H9 (cell line): ENCODE results near the gene CHST2. TPM values are rescaled to one million over a fixed set of nuclear protein-coding genes. Genes with fewer than 3 reads are reported as not detected.

Experiments
- DNase-seq: peaks from one replicate; pipeline ENCODE4 v3.0.0-alpha.2; 2017
- H2AFZ ChIP-seq: one replicate; pipeline ENCODE4 v1.6.1; 2013; ENCODE audit warnings: mild to moderate bottlenecking, low read length, control low read depth, moderate library complexity
- H2AK5ac ChIP-seq: 2 replicates; pipeline ENCODE4 v1.6.1; 2013; ENCODE audit warnings: low read length, control low read depth, mixed read lengths; ENCODE audit not compliant: insufficient read length
- H2BK120ac ChIP-seq: one replicate; pipeline ENCODE4 v1.6.1; 2013; ENCODE audit warnings: low read depth, mild to moderate bottlenecking, low read length, control low read depth, inconsistent platforms; ENCODE audit not compliant: poor library complexity, severe bottlenecking
- H2BK12ac ChIP-seq: 2 replicates; pipeline ENCODE4 v1.6.1; 2013; ENCODE audit warnings: low read length, control low read depth, mixed read lengths, low read depth; ENCODE audit not compliant: insufficient read length
- H2BK15ac ChIP-seq: 2 replicates; pipeline ENCODE4 v1.6.1; 2013; ENCODE audit warnings: low read depth, low read length, control low read depth
- H2BK20ac ChIP-seq: one replicate; pipeline ENCODE4 v1.6.1; 2013; ENCODE audit warnings: low read depth, mild to moderate bottlenecking, low read length, control low read depth, inconsistent platforms; ENCODE audit not compliant: poor library complexity, severe bottlenecking
- H2BK5ac ChIP-seq: 2 replicates; pipeline ENCODE4 v1.6.1; 2013; ENCODE audit warnings: low read length, control low read depth, mixed read lengths; ENCODE audit not compliant: insufficient read length
- H3K14ac ChIP-seq: 2 replicates; pipeline ENCODE4 v1.6.1; 2013; ENCODE audit warnings: low read length, control low read depth; ENCODE audit not compliant: insufficient read depth
- H3K18ac ChIP-seq: 2 replicates; pipeline ENCODE4 v1.6.1; 2013; ENCODE audit warnings: low read depth, mild to moderate bottlenecking, mixed read lengths, low read length, control low read depth; ENCODE audit not compliant: insufficient read length
- H3K23ac ChIP-seq: 2 replicates; pipeline ENCODE4 v1.6.1; 2013; ENCODE audit warnings: low read length, control low read depth, mixed read lengths, low read depth; ENCODE audit not compliant: insufficient read length
- H3K23me2 ChIP-seq: 2 replicates; pipeline ENCODE4 v1.6.1; 2013; ENCODE audit warnings: low read depth, mild to moderate bottlenecking, mixed read lengths, low read length, control low read depth; ENCODE audit not compliant: insufficient read length, poor library complexity, severe bottlenecking
- H3K27ac ChIP-seq: 2 replicates; pipeline ENCODE4 v1.5.1; 2013; ENCODE audit warnings: low read length, control low read depth, mixed read lengths, low read depth; ENCODE audit not compliant: insufficient read length
- H3K27me3 ChIP-seq: 2 replicates; pipeline ENCODE4 v1.6.1; 2013; ENCODE audit warnings: low read length, control low read depth, inconsistent platforms; ENCODE audit not compliant: insufficient read depth
- H3K4ac ChIP-seq: 2 replicates; pipeline ENCODE4 v1.6.1; 2013; ENCODE audit warnings: low read depth, mild to moderate bottlenecking, control low read depth, inconsistent platforms, low read length, moderate library complexity
- H3K4me1 ChIP-seq: 2 replicates; pipeline ENCODE4 v1.6.1; 2013; ENCODE audit warnings: low read length, control low read depth, inconsistent platforms; ENCODE audit not compliant: insufficient read depth
- H3K4me2 ChIP-seq: 2 replicates; pipeline ENCODE4 v1.6.1; 2013; ENCODE audit warnings: low read length, control low read depth, mixed read lengths; ENCODE audit not compliant: insufficient read length, insufficient read depth
- H3K56ac ChIP-seq: 2 replicates; pipeline ENCODE4 v1.6.1; 2013; ENCODE audit warnings: low read depth, mild to moderate bottlenecking, mixed read lengths, low read length, control low read depth; ENCODE audit not compliant: insufficient read length
- H3K79me1 ChIP-seq: 2 replicates; pipeline ENCODE4 v1.6.1; 2013; ENCODE audit warnings: low read depth, mild to moderate bottlenecking, moderate library complexity, low read length, control low read depth, inconsistent platforms; ENCODE audit not compliant: insufficient read depth, poor library complexity, severe bottlenecking
- H3K79me2 ChIP-seq: 2 replicates; pipeline ENCODE4 v1.6.1; 2013; ENCODE audit warnings: low read length, control low read depth, inconsistent platforms; ENCODE audit not compliant: insufficient read depth
- H3K9ac ChIP-seq: 2 replicates; pipeline ENCODE4 v1.6.1; 2013; ENCODE audit warnings: low read length, control low read depth, mixed read lengths; ENCODE audit not compliant: insufficient read length; ENCODE audit errors: extremely low read depth
- H3K9me3 ChIP-seq: one replicate; pipeline ENCODE4 v1.6.1; 2013; ENCODE audit warnings: low read depth, low read length, inconsistent platforms; ENCODE audit not compliant: control insufficient read depth
- H3T11ph ChIP-seq: one replicate; pipeline ENCODE4 v1.6.1; 2013; ENCODE audit warnings: mild to moderate bottlenecking, low read length, control low read depth, inconsistent platforms
- H4K20me1 ChIP-seq: one replicate; pipeline ENCODE4 v1.6.1; 2013; ENCODE audit not compliant: control insufficient read depth, insufficient read length, insufficient read depth
- H4K5ac ChIP-seq: 2 replicates; pipeline ENCODE4 v1.6.1; 2013; ENCODE audit warnings: low read depth, mild to moderate bottlenecking, mixed read lengths, low read length, control low read depth; ENCODE audit not compliant: insufficient read length
- H4K8ac ChIP-seq: replicated peaks from 2 replicates; pipeline ENCODE4 v1.6.1; 2013; ENCODE audit warnings: low read length, control low read depth, mixed read lengths, low read depth; ENCODE audit not compliant: insufficient read length
- H4K91ac ChIP-seq: 2 replicates; pipeline ENCODE4 v1.6.1; 2013; ENCODE audit warnings: low read depth, mild to moderate bottlenecking, moderate library complexity, mixed read lengths, low read length, control low read depth; ENCODE audit not compliant: insufficient read length
- H3K27ac Mint-ChIP-seq, 3 experiments: 2 replicates in 2 of 3; 3 replicates in 1 of 3; pipeline ENCODE4 v1.8.0; 2020 to 2021; ENCODE audit warnings: mixed read lengths in 3 of 3, mild to moderate bottlenecking in 1 of 3, moderate library complexity in 1 of 3
- H3K27me3 Mint-ChIP-seq: 2 replicates; pipeline ENCODE4 v1.8.0; 2021; ENCODE audit warnings: low read depth, mild to moderate bottlenecking, moderate library complexity, mixed read lengths
- H3K36me3 Mint-ChIP-seq, 3 experiments: 2 replicates in 2 of 3; 3 replicates in 1 of 3; pipeline ENCODE4 v1.8.0; 2020 to 2021; ENCODE audit warnings: low read depth in 3 of 3, mixed read lengths in 3 of 3; ENCODE audit not compliant: insufficient read depth in 1 of 3
- H3K4me1 Mint-ChIP-seq, 2 experiments: 2 replicates each; pipeline ENCODE4 v1.8.0; 2020; ENCODE audit warnings: mixed read lengths in 2 of 2
- H3K4me3 Mint-ChIP-seq, 2 experiments: 2 replicates in 1 of 2; 3 replicates in 1 of 2; pipeline ENCODE4 v1.8.0; 2020 to 2021; ENCODE audit warnings: mild to moderate bottlenecking in 2 of 2, mixed read lengths in 2 of 2, moderate library complexity in 1 of 2
- H3K9me3 Mint-ChIP-seq, 2 experiments: 2 replicates in 1 of 2; 3 replicates in 1 of 2; pipeline ENCODE4 v1.8.0; 2020; ENCODE audit warnings: mild to moderate bottlenecking in 2 of 2, mixed read lengths in 2 of 2, moderate library complexity in 1 of 2
- CTCF ChIP-seq: fragments of 200-600 bp; sonication (generic); conservative IDR thresholded peaks from 3 replicates; pipeline ENCODE4 v1.8.0; 2021; ENCODE audit warnings: antibody characterized with exemption, mild to moderate bottlenecking
- WGBS: extraction: QIAGEN DNeasy Blood & Tissue Kit; methylation state at CpG from one replicate; pipeline ENCODE4 v1.1.7; 2013; ENCODE audit warnings: missing lambda C conversion rate, low lambda C conversion rate, mixed read lengths; ENCODE audit not compliant: insufficient read length; ENCODE audit errors: extremely low coverage; 5-methylcytosine and 5-hydroxymethylcytosine counted together
- total RNA-seq: library from RNA; stranded (reverse); gene quantifications from 2 replicates; pipeline ENCODE4 v1.2.1, GENCODE V29; 2021

The CHST2 gene
- total RNA-seq, 1 experiment from 2014 or later: 5.8 TPM

DNA sequence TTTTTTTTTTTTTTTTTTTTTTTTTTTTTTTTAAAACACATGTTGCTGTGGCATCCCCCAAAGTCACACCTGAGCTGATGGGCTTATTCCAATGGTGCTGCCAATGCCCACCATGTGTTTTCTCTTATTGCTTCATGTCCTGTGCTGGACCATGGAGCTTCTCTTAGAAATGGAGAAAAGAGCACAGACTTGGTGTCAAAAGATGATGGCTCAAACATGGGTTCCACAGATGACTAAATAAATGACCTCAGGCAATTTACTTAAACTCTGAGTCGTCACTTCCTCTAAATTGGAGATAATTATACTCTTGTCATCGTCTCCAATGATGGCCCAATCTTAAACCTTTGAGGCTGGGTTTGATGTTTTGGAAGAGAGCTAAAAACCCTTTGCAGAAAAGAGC lies 28.1 kb downstream of the CHST2 start:
- Histone ChIP-seq H4K5ac (no peak overlapping the region), H3K4ac (no peak overlapping the region), H3K9me3 (no peaks in the 10 kb centered on the region), H3K14ac (no peak overlapping the region), H2BK5ac (no peak overlapping the region), H3K27ac (no peak overlapping the region), H4K20me1 (no peaks in the 10 kb centered on the region), H3K9ac (no peak overlapping the region), H2BK120ac (no peak overlapping the region), H4K91ac (no peak overlapping the region), H3K79me2 (no peaks in the 10 kb centered on the region), H3K56ac (no peak overlapping the region), H3K23ac (no peak overlapping the region), H3K23me2 (no peaks in the 10 kb centered on the region), H3K27me3 (no peaks in the 10 kb centered on the region), H3K79me1 (no peaks in the 10 kb centered on the region), H3K18ac (no peak overlapping the region), H2BK12ac (no peak overlapping the region), H3K4me1 (no peaks in the 10 kb centered on the region), H2BK15ac (no peak overlapping the region), H3T11ph (no peak overlapping the region), H4K8ac (no peak overlapping the region), H2AK5ac (no peak overlapping the region), H3K4me2 (no peak overlapping the region), H2BK20ac (no peak overlapping the region), H2AFZ (no peak overlapping the region)
- H3K36me3 Mint-ChIP-seq: no peaks in the 10 kb centered on the region
- WGBS: no CpG with 5 or more reads among the region's 2 CpGs
- DNase-seq: no peak
- H3K27ac Mint-ChIP-seq: no peak overlapping the region
- H3K9me3 Mint-ChIP-seq: no peaks in the 10 kb centered on the region
- H3K27me3 Mint-ChIP-seq: peaks cover 3% of the 10 kb centered on the region; the same call in 1 of the 2 replicates
- no peak for TF ChIP-seq CTCF
- peaks cover 0 to 5% of the 10 kb centered on the region in 2 experiments; a peak in 2 of 4 replicates for H3K4me1 Mint-ChIP-seq
- H3K4me3 Mint-ChIP-seq: no peak overlapping the region
